GM19351 (cell line): ENCODE data around the gene DSC1.
"Not testable (repeated sequence)": the region's sequence is repeated elsewhere in the genome, so short reads cannot be mapped to it uniquely, and the experiment has no call there.

Experiments
- ATAC-seq: cut with Tn5 transposase; IDR thresholded peaks from one replicate; pipeline ENCODE4 v1.9.1; 2021; ENCODE audit warnings: mild to moderate bottlenecking, moderate library complexity; ENCODE audit not compliant: unreplicated experiment

DSC1 gene

GRCh38 chr18:31162825-31163435 lies at the start of gene DSC1:
DSC1 (minus strand) TSS chr18:31162856; CDS start chr18:31162594, 262 bp downstream.
- no peak for ATAC-seq

GRCh38 chr18:31211047-31211446 lies 48.4 kb upstream of the DSC1 start:
- no peak for ATAC-seq

- no peak for ATAC-seq
These were observed 46.4 kb upstream of the DSC1 start for GRCh38 chr18:31209041-31209440.

GRCh38 chr18:31207391-31207790 lies 44.7 kb upstream of the DSC1 start:
- ATAC-seq: no peak

- peak; percentile 97 for ATAC-seq
These were observed 44.2 kb upstream of the DSC1 start for GRCh38 chr18:31206787-31207381.

- ATAC-seq: no peak
These were observed 43.4 kb upstream of the DSC1 start for GRCh38 chr18:31206071-31206470.

- ATAC-seq: no peak
These were observed 42.6 kb upstream of the DSC1 start for GRCh38 chr18:31205273-31205672.

GRCh38 chr18:31204833-31205232 lies 42.2 kb upstream of the DSC1 start:
- no peak for ATAC-seq

- no peak for ATAC-seq
These were observed 41.5 kb upstream of the DSC1 start for GRCh38 chr18:31204166-31204565.

GRCh38 chr18:31203794-31204148 lies 41.1 kb upstream of the DSC1 start:
- ATAC-seq: no peak

- no peak for ATAC-seq
These were observed 40.6 kb upstream of the DSC1 start for GRCh38 chr18:31203096-31203793.

- ATAC-seq: no peak
These were observed 36.6 kb upstream of the DSC1 start for GRCh38 chr18:31199190-31199769.

- ATAC-seq: no peak
These were observed 35.0 kb upstream of the DSC1 start for GRCh38 chr18:31197676-31198075.

- ATAC-seq: no peak
These were observed 32.4 kb upstream of the DSC1 start for GRCh38 chr18:31195063-31195462.

- ATAC-seq: no peak
These were observed 29.6 kb upstream of the DSC1 start for GRCh38 chr18:31192086-31192776.

- ATAC-seq: no peak
These were observed 28.3 kb upstream of the DSC1 start for GRCh38 chr18:31190919-31191318.

GRCh38 chr18:31189757-31190156 lies 27.1 kb upstream of the DSC1 start:
- ATAC-seq: no peak

GRCh38 chr18:31185186-31185950 lies 22.7 kb upstream of the DSC1 start:
- ATAC-seq: no peak

- ATAC-seq: no peak
These were observed 20.6 kb upstream of the DSC1 start for GRCh38 chr18:31183302-31183701.

GRCh38 chr18:31177369-31177768 lies 14.7 kb upstream of the DSC1 start:
- not testable (repeated sequence) for ATAC-seq

GRCh38 chr18:31176531-31176930 lies 13.9 kb upstream of the DSC1 start:
- no peak for ATAC-seq
